ENCODE results near the gene MPST. TPM values are rescaled to one million over a fixed set of nuclear protein-coding genes. Genes with fewer than 3 reads are reported as not detected.

MPST gene
- total RNA-seq, 6 donors from 2014 or later = 80.8 to 183 (median 135) TPM

GRCh38 chr22:37049224-37049623, 29.7 kb downstream of the MPST start:
- Histone ChIP-seq H3K4me3 (no peak overlapping the region), H3K27me3 (no peaks in the 10 kb centered on the region), H3K9me3 (no peaks in the 10 kb centered on the region), H3K27ac (no peak overlapping the region), H3K4me1 (peaks cover 3 to 23% (median 19%) of the 10 kb centered on the region in 4 donors), H3K36me3 (no peaks in the 10 kb centered on the region)
- ATAC-seq (ENCODE audit: low FRiP score in 2 of 2) (no peak), DNase-seq (no peak)
- TF ChIP-seq CTCF (IDR thresholded peaks at IDR 0.05) (no peak), POLR2AphosphoS5 (IDR thresholded peaks at IDR 0.05) (no peak), POLR2A (IDR thresholded peaks at IDR 0.05) (no peak), EP300 (IDR thresholded peaks at IDR 0.05) (no peak)
- 73 to 87% methylated on average over 2 of the region's 2 CpGs for WGBS, 2 donors

DNA sequence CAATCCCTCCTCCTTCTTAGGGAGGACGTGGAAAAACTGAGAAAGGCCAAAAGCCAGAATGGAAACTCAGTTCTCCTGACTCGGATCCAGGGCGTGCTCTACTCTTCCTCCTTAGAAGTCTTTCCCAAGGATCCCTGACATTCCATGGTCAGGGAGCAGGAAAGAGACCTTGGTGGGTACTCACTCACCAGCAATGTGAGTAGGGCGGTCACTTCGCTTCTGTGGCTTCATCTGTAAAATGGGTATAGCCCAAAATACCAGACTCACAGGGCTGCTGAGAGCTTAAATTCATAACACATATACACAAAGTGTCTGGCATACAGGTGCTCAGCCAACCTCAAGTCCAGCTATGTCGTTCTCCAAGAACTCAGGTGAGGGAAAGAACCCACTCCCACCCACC, 31.4 kb downstream of the MPST start:
- WGBS, 2 donors = 82 to 88% methylated on average over 6 of the region's 6 CpGs
- peaks cover 3 to 21% (median 13%) of the 10 kb centered on the region in 4 donors for H3K4me1 ChIP-seq
- no peak for DNase-seq
- peak overlapping the region in 3 of 4 donors; percentile 73 to 90 (median 73) for H3K4me3 ChIP-seq
- no peaks in the 10 kb centered on the region for H3K9me3 ChIP-seq
- no peak for TF ChIP-seq POLR2A (IDR thresholded peaks at IDR 0.05)
- TF ChIP-seq CTCF (IDR thresholded peaks at IDR 0.05) = no peak
- no peak for TF ChIP-seq POLR2AphosphoS5 (IDR thresholded peaks at IDR 0.05)
- TF ChIP-seq EP300 (IDR thresholded peaks at IDR 0.05) = no peak
- no peak for ATAC-seq (ENCODE audit: low FRiP score in 2 of 2)
- H3K27ac ChIP-seq = peak overlapping the region in 2 of 4 donors; percentile 43 to 73
- H3K27me3 ChIP-seq = no peaks in the 10 kb centered on the region
- H3K36me3 ChIP-seq = peaks cover 0 to 11% (median 0%) of the 10 kb centered on the region in 4 donors

GRCh38 chr22:37051391-37052385, 32.1 kb downstream of the MPST start, which contains the start of gene KCTD17:
TSS of gene KCTD17 (plus strand) at chr22:37051742. CDS start at chr22:37051761, 19 bp downstream.
- DNase-seq (peak; percentile 61 to 96), ATAC-seq (ENCODE audit: low FRiP score in 2 of 2) (peak; percentile 56 to 97)
- 5 to 9% methylated on average over 14 to 48 of the region's 89 CpGs for WGBS, 2 donors
- peaks cover 0 to 18% (median 3%) of the 10 kb centered on the region in 4 donors for H3K36me3 ChIP-seq
- H3K4me3 ChIP-seq = peak within 1 kb of the TSS; percentile 6 to 90 (median 73)
- H3K4me1 ChIP-seq = peaks cover 3 to 21% (median 13%) of the 10 kb centered on the region in 4 donors
- peak within 1 kb of the TSS in 2 of 4 donors; percentile 43 to 73 for H3K27ac ChIP-seq
- no peaks in the 10 kb centered on the region for H3K27me3 ChIP-seq
- TF ChIP-seq POLR2AphosphoS5 (IDR thresholded peaks at IDR 0.05) = peak in 1 of 2 donors; percentile 19
- TF ChIP-seq POLR2A (IDR thresholded peaks at IDR 0.05) = peak in 1 of 4 donors; percentile 67
- TF ChIP-seq CTCF (IDR thresholded peaks at IDR 0.05) = peak in 1 of 6 experiments; percentile 20
- TF ChIP-seq EP300 (IDR thresholded peaks at IDR 0.05) = no peak
- no peaks in the 10 kb centered on the region for H3K9me3 ChIP-seq

DNA sequence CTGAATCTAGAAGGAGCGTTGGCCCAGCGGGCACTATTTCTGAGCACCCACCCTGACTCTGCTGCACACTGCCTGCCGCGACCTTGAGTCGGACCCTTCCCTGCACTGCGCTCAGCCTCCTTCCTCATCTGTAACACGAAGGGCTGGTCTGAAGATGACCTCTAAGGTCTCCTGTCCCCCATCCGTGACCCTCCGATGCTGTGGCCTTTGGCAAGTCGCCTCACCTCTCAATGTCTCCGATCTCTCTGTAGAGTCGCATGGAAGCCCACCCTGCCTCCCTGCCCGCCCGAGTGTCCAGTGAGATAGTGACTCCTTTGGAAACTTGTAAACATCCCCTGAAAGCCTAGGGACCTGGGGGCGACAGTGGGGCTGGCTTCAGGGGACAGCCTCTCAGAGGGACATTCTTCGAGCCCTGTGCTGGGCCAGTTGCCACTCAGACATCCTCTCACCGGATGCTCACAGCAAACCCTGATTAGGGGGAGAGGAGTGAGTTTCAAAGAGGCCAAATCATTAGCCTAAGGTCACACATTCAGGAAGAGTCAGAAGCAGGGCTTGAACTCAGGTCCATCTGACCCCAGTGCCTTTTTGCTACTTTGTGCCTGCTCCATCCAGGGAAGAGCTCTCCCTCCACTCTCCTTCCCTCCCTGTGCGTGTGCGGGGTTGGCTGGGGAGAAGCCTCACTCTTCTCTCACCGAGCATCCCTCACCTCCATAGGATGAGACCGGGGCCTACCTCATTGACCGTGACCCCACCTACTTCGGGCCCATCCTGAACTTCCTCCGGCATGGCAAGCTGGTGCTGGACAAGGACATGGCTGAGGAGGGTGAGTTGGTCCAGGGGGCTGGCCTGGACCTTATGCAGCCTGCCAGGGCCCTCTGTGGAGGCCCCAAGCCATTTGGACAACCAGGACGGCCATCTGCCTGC, 33.1 kb downstream of the MPST start:
- Histone ChIP-seq H3K9me3 (no peaks in the 10 kb centered on the region), H3K36me3 (peaks cover 0 to 27% (median 7%) of the 10 kb centered on the region in 4 donors), H3K27me3 (no peaks in the 10 kb centered on the region), H3K27ac (no peak overlapping the region), H3K4me3 (peak overlapping the region in 3 of 4 donors; percentile 73 to 90 (median 73)), H3K4me1 (peaks cover 3 to 21% (median 13%) of the 10 kb centered on the region in 4 donors)
- DNase-seq (no peak), ATAC-seq (ENCODE audit: low FRiP score in 2 of 2) (no peak)
- WGBS, 2 donors = 89 to 90% methylated on average over 21 to 24 of the region's 25 CpGs
- TF ChIP-seq POLR2AphosphoS5 (IDR thresholded peaks at IDR 0.05) = no peak
- TF ChIP-seq POLR2A (IDR thresholded peaks at IDR 0.05) = peak in 1 of 4 donors; percentile 14
- TF ChIP-seq CTCF (IDR thresholded peaks at IDR 0.05) = no peak
- no peak for TF ChIP-seq EP300 (IDR thresholded peaks at IDR 0.05)
